GM23248 (cell line): Measurements from ENCODE around the gene SPDYE1. TPM values are rescaled to one million over a fixed set of nuclear protein-coding genes. Genes with fewer than 3 reads are reported as not detected.

Experiments used
- DNase-seq: peaks from one replicate; pipeline ENCODE4 v3.0.0-alpha.2; 2015
- H2AFZ ChIP-seq: fragments of 200-600 bp; sonication (generic); 2 replicates; pipeline ENCODE4 v1.6.1; 2016; ENCODE audit warnings: antibody characterized with exemption
- H3F3A ChIP-seq: fragments of 200-600 bp; sonication (generic); 2 replicates; pipeline ENCODE4 v1.6.1; 2016; ENCODE audit warnings: mild to moderate bottlenecking, antibody characterized with exemption, mixed run types; ENCODE audit not compliant: insufficient read depth
- H3K27ac ChIP-seq: fragments of 200-600 bp; sonication (generic); 2 replicates; pipeline ENCODE4 v1.5.1; 2016; ENCODE audit warnings: mild to moderate bottlenecking
- H3K27me3 ChIP-seq: fragments of 200-600 bp; sonication (generic); replicated peaks from 2 replicates; pipeline ENCODE4 v1.6.1; 2016; ENCODE audit warnings: mild to moderate bottlenecking; ENCODE audit not compliant: insufficient read depth
- H3K36me3 ChIP-seq: fragments of 200-600 bp; sonication (generic); 2 replicates; pipeline ENCODE4 v1.6.1; 2016; ENCODE audit warnings: low read depth, mild to moderate bottlenecking
- H3K4me1 ChIP-seq: fragments of 200-600 bp; sonication (generic); 2 replicates; pipeline ENCODE4 v1.6.1; 2016; ENCODE audit warnings: mild to moderate bottlenecking; ENCODE audit not compliant: insufficient read depth
- H3K4me2 ChIP-seq: fragments of 200-600 bp; sonication (generic); one replicate; pipeline ENCODE4 v1.6.1; 2016; ENCODE audit warnings: mild to moderate bottlenecking; ENCODE audit not compliant: unreplicated experiment
- H3K4me3 ChIP-seq: fragments of 200-600 bp; sonication (generic); 2 replicates; pipeline ENCODE4 v1.5.1; 2016; ENCODE audit warnings: mild to moderate bottlenecking
- H3K79me2 ChIP-seq: fragments of 200-600 bp; sonication (generic); 2 replicates; pipeline ENCODE4 v1.6.1; 2016; ENCODE audit warnings: mild to moderate bottlenecking; ENCODE audit not compliant: insufficient read depth
- H3K9ac ChIP-seq: fragments of 200-600 bp; sonication (generic); 2 replicates; pipeline ENCODE4 v1.6.1; 2016; ENCODE audit warnings: mild to moderate bottlenecking
- H3K9me2 ChIP-seq: fragments of 200-600 bp; sonication (generic); 2 replicates; pipeline ENCODE4 v1.6.1; 2016; ENCODE audit warnings: mixed run types, mild to moderate bottlenecking, moderate library complexity; ENCODE audit not compliant: insufficient read depth
- H3K9me3 ChIP-seq: fragments of 200-600 bp; sonication (generic); one replicate; pipeline ENCODE4 v1.6.1; 2017; ENCODE audit warnings: low read depth
- H4K20me1 ChIP-seq: fragments of 200-600 bp; sonication (generic); 2 replicates; pipeline ENCODE4 v1.6.0; 2016; ENCODE audit not compliant: insufficient read depth
- EZH2 ChIP-seq: fragments of 200-600 bp; sonication (generic); IDR thresholded peaks from 2 replicates; pipeline ENCODE4 v1.6.1; 2018; ENCODE audit warnings: antibody characterized with exemption, mild to moderate bottlenecking; ENCODE audit not compliant: insufficient read depth, poor library complexity, severe bottlenecking
- EZH2phosphoT487 ChIP-seq: fragments of 200-600 bp; sonication (generic); IDR thresholded peaks from 2 replicates; pipeline ENCODE4 v1.6.1; 2018; ENCODE audit warnings: antibody characterized with exemption, moderate library complexity, mild to moderate bottlenecking, low read depth; ENCODE audit not compliant: insufficient read depth
- WGBS, 2 experiments: methylation state at CpG; one replicate each; pipeline ENCODE4 v1.1.6; 2015 to 2017; ENCODE audit warnings: low lambda C conversion rate in 2 of 2, low coverage in 1 of 2; ENCODE audit errors: missing lambda C conversion rate in 2 of 2; 5-methylcytosine and 5-hydroxymethylcytosine counted together
- in situ Hi-C: fragments of 300-500 bp; cut with MboI; formaldehyde crosslinking; loops from 2 replicates; pipeline ENCODE4 v1.15.0; 2020
- polyA plus RNA-seq: library from polyadenylated mRNA; unstranded; fragments of >200 nt; fragmentation: Nextera tagmentation; extraction: Ambion mirVana; gene quantifications from 2 replicates; pipeline ENCODE4 v1.2.1, GENCODE V29; 2016
- total RNA-seq: library from RNA; depleted of rRNA; stranded (reverse); fragments of >200 nt; shearing (Covaris generic); gene quantifications from 2 replicates; pipeline ENCODE4 v1.2.3, GENCODE V29; 2014

Gene SPDYE1
- total and polyA plus RNA-seq, 2 experiments from 2014 or later = 0.60 TPM; not detected in 1

DNA sequence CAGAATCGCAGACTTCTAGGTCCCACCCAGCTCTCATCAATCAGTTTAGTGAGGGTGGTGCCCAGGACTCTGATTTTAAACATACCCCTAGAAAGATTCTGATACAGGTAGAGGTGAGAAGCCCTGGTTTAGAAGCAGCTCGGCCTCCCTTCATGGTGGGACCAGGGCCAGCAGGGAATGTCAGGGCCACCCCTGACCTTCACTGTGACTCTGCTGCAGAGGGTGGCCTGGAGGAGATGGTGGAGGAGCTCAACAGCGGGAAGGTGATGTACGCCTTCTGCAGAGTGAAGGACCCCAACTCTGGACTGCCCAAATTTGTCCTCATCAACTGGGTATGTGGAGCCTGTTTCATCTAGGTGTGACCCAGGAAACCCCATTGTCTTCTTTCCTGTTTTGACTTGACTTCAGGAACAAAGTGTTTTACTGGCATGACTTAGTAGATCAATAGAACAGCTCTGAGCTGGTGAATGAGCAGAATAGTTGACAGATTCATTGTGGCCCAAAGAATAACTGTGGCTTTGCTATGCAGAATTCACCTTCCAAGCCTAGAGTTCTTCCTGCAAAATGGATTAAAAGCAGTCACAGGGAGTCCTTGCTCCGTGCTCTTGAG lies 54.0 kb downstream of the SPDYE1 start:
- Histone ChIP-seq H3K9me2 (no peaks in the 10 kb centered on the region), H3K4me1 (no peaks in the 10 kb centered on the region), H3K4me3 (no peak overlapping the region), H3K27me3 (no peaks in the 10 kb centered on the region), H3K9me3 (no peaks in the 10 kb centered on the region), H2AFZ (no peak overlapping the region), H3K27ac (no peak overlapping the region), H4K20me1 (0 out of 2 replicates have a peak, but pooled peaks cover 3% of the 10 kb centered on the region), H3F3A (no peaks in the 10 kb centered on the region), H3K9ac (no peak overlapping the region), H3K79me2 (peaks cover 98% of the 10 kb centered on the region), H3K4me2 (no peak overlapping the region), H3K36me3 (peaks cover 30% of the 10 kb centered on the region)
- TF ChIP-seq EZH2phosphoT487 (no peak), EZH2 (no peak)
- 82 to 86% methylated on average over 5 of the region's 5 CpGs for WGBS, 2 experiments
- in situ Hi-C loops = no loop called here
- no peak for DNase-seq

DNA sequence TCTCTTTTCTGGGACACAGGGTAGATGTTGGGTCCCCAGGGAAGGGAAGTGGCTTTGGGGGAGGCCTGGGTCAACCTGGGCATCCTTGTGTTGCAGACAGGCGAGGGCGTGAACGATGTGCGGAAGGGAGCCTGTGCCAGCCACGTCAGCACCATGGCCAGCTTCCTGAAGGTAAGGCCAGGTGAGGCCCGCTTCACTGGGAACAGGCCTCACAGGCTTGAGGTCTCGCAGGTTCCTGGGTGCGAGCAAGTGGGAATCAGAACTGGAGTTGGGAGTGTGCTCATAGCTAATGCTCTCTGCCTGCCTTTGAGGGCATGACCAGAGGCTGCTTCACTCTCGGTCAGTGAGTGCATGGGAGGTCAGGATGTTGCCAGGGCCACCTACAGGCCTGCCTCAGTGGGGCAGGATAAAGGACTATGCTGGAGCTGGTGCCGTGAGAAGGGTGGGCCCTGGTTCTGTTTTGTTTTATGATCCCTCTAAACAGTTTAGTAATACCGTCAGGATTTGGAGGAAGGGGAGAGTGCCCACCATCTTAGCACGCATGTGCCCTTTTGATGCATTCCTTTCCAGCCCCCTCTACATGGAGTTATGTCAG lies 55.2 kb downstream of the SPDYE1 start:
- H3K36me3 ChIP-seq = peaks cover 35% of the 10 kb centered on the region
- 0 out of 2 replicates have a peak, but pooled peaks cover 3% of the 10 kb centered on the region for H4K20me1 ChIP-seq
- H3K79me2 ChIP-seq = peaks cover 94% of the 10 kb centered on the region
- H3K27ac ChIP-seq = no peak overlapping the region
- H3K9ac ChIP-seq = no peak overlapping the region
- H3K4me2 ChIP-seq = no peak overlapping the region
- no peaks in the 10 kb centered on the region for H3K27me3 ChIP-seq
- H3F3A ChIP-seq = no peaks in the 10 kb centered on the region
- 87 to 89% methylated on average over 12 of the region's 12 CpGs for WGBS, 2 experiments
- H2AFZ ChIP-seq = no peak overlapping the region
- H3K9me3 ChIP-seq = no peaks in the 10 kb centered on the region
- no peak for DNase-seq
- no peak for TF ChIP-seq EZH2
- no peak for TF ChIP-seq EZH2phosphoT487
- no peaks in the 10 kb centered on the region for H3K9me2 ChIP-seq
- H3K4me3 ChIP-seq = no peak overlapping the region
- no peaks in the 10 kb centered on the region for H3K4me1 ChIP-seq
- in situ Hi-C loops = no loop called here

DNA sequence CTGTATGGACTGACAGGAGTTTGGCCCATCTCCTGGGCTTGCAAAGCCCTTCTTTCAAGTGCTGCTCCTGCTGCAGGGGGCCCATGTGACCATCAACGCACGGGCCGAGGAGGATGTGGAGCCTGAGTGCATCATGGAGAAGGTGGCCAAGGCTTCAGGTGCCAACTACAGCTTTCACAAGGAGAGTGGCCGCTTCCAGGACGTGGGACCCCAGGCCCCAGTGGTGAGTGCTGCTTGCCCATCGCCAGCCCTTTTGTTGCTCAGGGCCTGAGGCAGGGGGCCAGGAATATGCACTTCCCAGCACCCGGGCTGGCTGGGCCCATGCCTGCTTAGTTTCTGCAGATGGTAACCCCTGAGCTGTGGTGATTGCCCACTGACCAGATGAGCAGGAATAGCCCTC lies 59.0 kb downstream of the SPDYE1 start:
- Histone ChIP-seq H3K9ac (no peak overlapping the region), H3K79me2 (peaks cover 56% of the 10 kb centered on the region), H3K36me3 (peaks cover 37% of the 10 kb centered on the region), H3F3A (no peaks in the 10 kb centered on the region), H3K9me3 (no peaks in the 10 kb centered on the region), H4K20me1 (no peaks in the 10 kb centered on the region), H3K27me3 (no peaks in the 10 kb centered on the region), H3K4me1 (no peaks in the 10 kb centered on the region), H3K9me2 (no peaks in the 10 kb centered on the region), H3K4me3 (no peak overlapping the region), H2AFZ (no peak overlapping the region), H3K4me2 (no peak overlapping the region), H3K27ac (no peak overlapping the region)
- in situ Hi-C loops = no loop called here
- TF ChIP-seq EZH2phosphoT487 = no peak
- TF ChIP-seq EZH2 = no peak
- no peak for DNase-seq
- WGBS, 2 experiments = 73% methylated on average over 7 of the region's 7 CpGs

DNA sequence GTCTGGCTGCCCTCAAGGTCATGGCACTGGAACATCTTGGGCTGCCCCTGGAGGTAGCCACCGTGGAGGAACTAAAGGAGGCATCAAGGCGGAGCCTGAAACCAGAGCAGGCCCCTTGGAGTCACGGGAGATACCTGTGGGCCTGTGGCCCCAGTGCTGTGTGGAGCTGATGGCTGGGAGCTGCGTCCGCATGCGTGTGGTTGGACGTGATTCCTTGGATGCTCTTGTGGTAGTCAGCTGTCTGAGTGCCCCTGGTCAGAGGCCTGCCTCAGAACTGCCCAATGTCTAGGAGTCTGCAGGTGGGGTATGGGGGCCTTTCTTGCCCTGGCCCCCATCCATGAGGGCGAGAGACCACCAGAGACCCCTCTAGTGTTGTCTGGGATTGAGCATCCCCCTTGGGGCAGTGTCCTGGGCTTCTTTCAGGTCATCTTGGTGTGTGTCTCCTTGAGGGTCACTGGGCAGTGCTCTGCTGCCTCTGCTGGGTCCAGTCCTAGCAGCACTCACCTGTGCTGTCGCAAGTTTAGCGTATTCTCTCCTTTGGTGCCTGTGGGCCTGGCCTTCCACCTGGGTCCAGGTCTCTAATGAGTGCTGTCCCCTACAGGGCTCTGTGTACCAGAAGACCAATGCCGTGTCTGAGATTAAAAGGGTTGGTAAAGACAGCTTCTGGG lies 59.6 kb downstream of the SPDYE1 start:
- Histone ChIP-seq H2AFZ (no peak overlapping the region), H3K36me3 (peaks cover 37% of the 10 kb centered on the region), H4K20me1 (no peaks in the 10 kb centered on the region), H3K9me3 (no peaks in the 10 kb centered on the region), H3F3A (no peaks in the 10 kb centered on the region), H3K79me2 (peaks cover 51% of the 10 kb centered on the region), H3K27me3 (no peaks in the 10 kb centered on the region), H3K9me2 (no peaks in the 10 kb centered on the region), H3K9ac (no peak overlapping the region), H3K4me1 (no peaks in the 10 kb centered on the region), H3K27ac (no peak overlapping the region), H3K4me2 (no peak overlapping the region), H3K4me3 (no peak overlapping the region)
- DNase-seq = no peak
- in situ Hi-C loops = no loop called here
- WGBS, 2 experiments = 95% methylated on average over 11 of the region's 11 CpGs
- TF ChIP-seq EZH2phosphoT487 = no peak
